ENCODE data around the gene GGA2.

DNA sequence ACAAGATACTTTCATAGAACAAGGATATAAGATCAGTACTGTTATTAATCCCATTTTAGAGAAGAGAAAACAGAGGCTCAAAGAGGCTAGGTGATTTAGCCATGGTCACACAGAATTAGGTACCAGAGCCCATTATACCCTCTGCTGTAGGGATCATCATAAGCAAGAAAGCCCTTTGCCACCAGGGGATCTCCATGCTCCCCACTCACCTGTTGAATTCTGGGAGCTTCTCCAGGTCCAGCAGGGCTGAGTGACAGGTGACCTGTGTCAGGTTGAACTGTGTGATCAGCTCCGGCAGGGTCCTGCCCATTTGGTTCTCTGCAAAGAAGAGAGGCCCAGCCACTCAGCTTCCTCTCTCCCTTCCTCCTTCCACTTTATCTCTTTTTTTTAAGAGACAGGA, 22.2 kb upstream of the GGA2 start:
- TF ChIP-seq, protein P1, sequence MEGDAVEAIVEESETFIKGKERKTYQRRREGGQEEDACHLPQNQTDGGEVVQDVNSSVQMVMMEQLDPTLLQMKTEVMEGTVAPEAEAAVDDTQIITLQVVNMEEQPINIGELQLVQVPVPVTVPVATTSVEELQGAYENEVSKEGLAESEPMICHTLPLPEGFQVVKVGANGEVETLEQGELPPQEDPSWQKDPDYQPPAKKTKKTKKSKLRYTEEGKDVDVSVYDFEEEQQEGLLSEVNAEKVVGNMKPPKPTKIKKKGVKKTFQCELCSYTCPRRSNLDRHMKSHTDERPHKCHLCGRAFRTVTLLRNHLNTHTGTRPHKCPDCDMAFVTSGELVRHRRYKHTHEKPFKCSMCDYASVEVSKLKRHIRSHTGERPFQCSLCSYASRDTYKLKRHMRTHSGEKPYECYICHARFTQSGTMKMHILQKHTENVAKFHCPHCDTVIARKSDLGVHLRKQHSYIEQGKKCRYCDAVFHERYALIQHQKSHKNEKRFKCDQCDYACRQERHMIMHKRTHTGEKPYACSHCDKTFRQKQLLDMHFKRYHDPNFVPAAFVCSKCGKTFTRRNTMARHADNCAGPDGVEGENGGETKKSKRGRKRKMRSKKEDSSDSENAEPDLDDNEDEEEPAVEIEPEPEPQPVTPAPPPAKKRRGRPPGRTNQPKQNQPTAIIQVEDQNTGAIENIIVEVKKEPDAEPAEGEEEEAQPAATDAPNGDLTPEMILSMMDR (conservative IDR thresholded peaks at IDR 0.05; ENCODE audit: low read depth, low read length) = no peak
- no peak for TF ChIP-seq EZH2 (IDR thresholded peaks at IDR 0.05; ENCODE audit: borderline replicate concordance, low read depth, low read length, poor library complexity, severe bottlenecking)

All from A673 (cell line).